MM.1S (cell line): Measurements from ENCODE around the gene CHPT1.

Source experiments
- CTCF ChIP-seq: fragments of 300-600 bp; sonication (generic); IDR thresholded peaks from 2 replicates; pipeline ENCODE4 v1.5.1; 2016; ENCODE audit warnings: antibody characterized with exemption, low read length, mixed read lengths
- EZH2phosphoT487 ChIP-seq: fragments of 300-600 bp; sonication (generic); IDR thresholded peaks from 2 replicates; pipeline ENCODE4 v1.6.1; 2018; ENCODE audit warnings: antibody characterized with exemption, low read length

- TF ChIP-seq EZH2phosphoT487 (no peak), CTCF (no peak)
Observed at GRCh38 chr12:101691503-101692096, 5.8 kb upstream of the CHPT1 start.
